ENCODE results near the gene KCNMA1.

DNA sequence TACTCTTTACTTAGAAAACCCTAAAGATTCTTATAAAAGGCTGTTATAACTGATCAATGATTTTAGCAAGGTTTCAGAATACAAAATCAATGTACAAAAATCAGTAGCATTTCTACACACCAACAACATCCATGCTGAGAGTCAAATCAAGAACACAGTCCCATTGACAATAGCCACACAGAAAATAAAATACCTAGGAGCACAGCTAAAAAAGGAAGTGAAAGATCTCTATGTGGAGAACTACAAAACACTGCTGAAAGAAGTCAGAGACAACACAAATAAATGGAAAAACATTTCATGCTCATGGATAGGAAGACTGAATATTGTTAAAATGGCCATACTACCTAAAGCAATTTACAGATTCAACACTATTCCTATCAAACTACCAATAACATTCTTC is 427.0 kb downstream of the KCNMA1 start:
- TF ChIP-seq CTCF (conservative IDR thresholded peaks at IDR 0.05) (no peak), EZH2 (IDR thresholded peaks at IDR 0.05; ENCODE audit: low read depth) (no peak)

All from PC-9 (cell line).